CD14-positive monocyte (primary cell): ENCODE data around the gene GNPTG. TPM values are rescaled to one million over a fixed set of nuclear protein-coding genes. Genes with fewer than 3 reads are reported as not detected.

Experiments
- DNase-seq, 3 donors: peaks; one replicate each; pipeline ENCODE4 v3.0.0-alpha.2; 2011 to 2022
- H2AFZ ChIP-seq: 2 replicates; pipeline ENCODE4 v1.6.0; 2012; ENCODE audit warnings: mild to moderate bottlenecking, low read depth, low read length, inconsistent platforms; ENCODE audit not compliant: insufficient read depth, poor library complexity, severe bottlenecking
- H3K27ac ChIP-seq, 2 donors: 1 replicate in 1 of 2; 2 replicates in 1 of 2; pipeline ENCODE4 v1.5.1; 2012 to 2013; ENCODE audit warnings: low read length in 2 of 2, control low read depth in 1 of 2, inconsistent platforms in 1 of 2, low read depth in 1 of 2, mild to moderate bottlenecking in 1 of 2
- H3K27me3 ChIP-seq, 2 donors: one replicate each; pipeline versions ENCODE4 v1.6.0 to v1.6.1; 2011 to 2013; ENCODE audit warnings: low read length in 2 of 2; ENCODE audit not compliant: control insufficient read depth in 2 of 2, insufficient read depth in 2 of 2
- H3K36me3 ChIP-seq, 2 donors: replicated peaks in 1 of 2; 1 replicate in 1 of 2; 2 replicates in 1 of 2; pipeline versions ENCODE4 v1.5.1 to v1.6.1; 2012 to 2013; ENCODE audit warnings: low read length in 2 of 2, control low read depth in 1 of 2, inconsistent platforms in 1 of 2, mild to moderate bottlenecking in 1 of 2; ENCODE audit not compliant: insufficient read depth in 2 of 2, control insufficient read depth in 1 of 2
- H3K4me1 ChIP-seq, 2 donors: 1 replicate in 1 of 2; 2 replicates in 1 of 2; pipeline versions ENCODE4 v1.5.1 to v1.6.1; 2012 to 2013; ENCODE audit warnings: low read length in 2 of 2, control low read depth in 1 of 2, inconsistent platforms in 1 of 2, mild to moderate bottlenecking in 1 of 2, moderate library complexity in 1 of 2; ENCODE audit not compliant: insufficient read depth in 2 of 2, control insufficient read depth in 1 of 2
- H3K4me2 ChIP-seq: replicated peaks from 2 replicates; pipeline ENCODE3; 2012; ENCODE audit warnings: low read length, moderate library complexity, mild to moderate bottlenecking; ENCODE audit not compliant: poor library complexity, severe bottlenecking; ENCODE audit errors: extremely low read depth
- H3K4me3 ChIP-seq, 3 experiments: fragments of 200-600 bp in 1 of 3; sonication (generic) in 1 of 3; replicated peaks in 1 of 3; 1 replicate in 2 of 3; 2 replicates in 1 of 3; pipeline ENCODE4 v1.5.1; 2011 to 2013; ENCODE audit warnings: low read length in 3 of 3, mild to moderate bottlenecking in 3 of 3, control low read depth in 2 of 3, low read depth in 2 of 3, inconsistent platforms in 1 of 3, moderate library complexity in 1 of 3
- H3K79me2 ChIP-seq: 2 replicates; pipeline ENCODE4 v1.6.0; 2012; ENCODE audit warnings: mild to moderate bottlenecking, control low read depth, inconsistent platforms, low read length, moderate library complexity; ENCODE audit not compliant: insufficient read depth
- H3K9ac ChIP-seq: 2 replicates; pipeline ENCODE4 v1.6.0; 2017; ENCODE audit warnings: low read length, mild to moderate bottlenecking; ENCODE audit not compliant: insufficient read depth, poor library complexity, severe bottlenecking
- H3K9me3 ChIP-seq, 2 donors: replicated peaks in 1 of 2; 1 replicate in 1 of 2; 2 replicates in 1 of 2; pipeline versions ENCODE4 v1.5.1 to v1.6.1; 2012 to 2013; ENCODE audit warnings: low read length in 2 of 2, control low read depth in 1 of 2; ENCODE audit not compliant: control insufficient read depth in 1 of 2, insufficient read depth in 1 of 2
- H4K20me1 ChIP-seq: 2 replicates; pipeline ENCODE4 v1.6.0; 2012; ENCODE audit warnings: mild to moderate bottlenecking, low read length, control low read depth, moderate library complexity; ENCODE audit not compliant: insufficient read depth
- H3K27ac Mint-ChIP-seq, 7 donors: one replicate each; pipeline ENCODE4 v1.8.0; 2020; ENCODE audit warnings: mild to moderate bottlenecking in 7 of 7, mixed read lengths in 7 of 7, moderate library complexity in 6 of 7, inconsistent platforms in 2 of 7
- H3K27me3 Mint-ChIP-seq, 3 donors: one replicate each; pipeline ENCODE4 v1.8.0; 2021 to 2022; ENCODE audit warnings: low read depth in 3 of 3, mild to moderate bottlenecking in 3 of 3, mixed read lengths in 3 of 3, moderate library complexity in 3 of 3, inconsistent platforms in 1 of 3
- H3K36me3 Mint-ChIP-seq, 2 donors: one replicate each; pipeline ENCODE4 v1.8.0; 2020; ENCODE audit warnings: mixed read lengths in 2 of 2, inconsistent platforms in 1 of 2, mild to moderate bottlenecking in 1 of 2
- H3K4me1 Mint-ChIP-seq: one replicate; pipeline ENCODE4 v1.8.0; 2020; ENCODE audit warnings: mild to moderate bottlenecking, mixed read lengths
- H3K4me3 Mint-ChIP-seq, 2 donors: one replicate each; pipeline ENCODE4 v1.8.0; 2020; ENCODE audit warnings: mild to moderate bottlenecking in 2 of 2, mixed read lengths in 2 of 2, moderate library complexity in 1 of 2
- H3K9me3 Mint-ChIP-seq, 7 donors: one replicate each; pipeline ENCODE4 v1.8.0; 2020 to 2022; ENCODE audit warnings: mixed read lengths in 7 of 7, mild to moderate bottlenecking in 6 of 7, moderate library complexity in 6 of 7, inconsistent platforms in 2 of 7
- WGBS: methylation state at CpG from one replicate; pipeline ENCODE4 v1.1.5; 2013; ENCODE audit warnings: missing lambda C conversion rate; ENCODE audit not compliant: insufficient coverage; 5-methylcytosine and 5-hydroxymethylcytosine counted together
- intact Hi-C, 2 donors: fragments of 100-400 bp; cut with micrococcal nuclease; formaldehyde crosslinking; loops; one replicate each; pipeline versions ENCODE4 v1.15.0 to v1.15.1; 2023
- polyA plus RNA-seq, 3 donors: library from polyadenylated mRNA; depleted of rRNA in 1 of 3; unstranded in 2 of 3; stranded (reverse) in 1 of 3; fragments of 300-500 nt in 2 of 3; fragments of >200 nt in 1 of 3; fragmentation: Illumina TruSeq in 2 of 3; gene quantifications; 1 replicate in 2 of 3; 2 replicates in 1 of 3; pipeline ENCODE4 v1.2.3, GENCODE V29; 2012 to 2021
- TF ChIP-seq, protein P1 (sequence below): fragments of 200-600 bp; IDR thresholded peaks from one replicate; pipeline ENCODE4 v1.8.0; 2022; ENCODE audit warnings: antibody characterized with exemption, mild to moderate bottlenecking

GNPTG gene
- polyA plus RNA-seq, 3 donors, result 74.7 to 130 (median 82.5) TPM

DNA sequence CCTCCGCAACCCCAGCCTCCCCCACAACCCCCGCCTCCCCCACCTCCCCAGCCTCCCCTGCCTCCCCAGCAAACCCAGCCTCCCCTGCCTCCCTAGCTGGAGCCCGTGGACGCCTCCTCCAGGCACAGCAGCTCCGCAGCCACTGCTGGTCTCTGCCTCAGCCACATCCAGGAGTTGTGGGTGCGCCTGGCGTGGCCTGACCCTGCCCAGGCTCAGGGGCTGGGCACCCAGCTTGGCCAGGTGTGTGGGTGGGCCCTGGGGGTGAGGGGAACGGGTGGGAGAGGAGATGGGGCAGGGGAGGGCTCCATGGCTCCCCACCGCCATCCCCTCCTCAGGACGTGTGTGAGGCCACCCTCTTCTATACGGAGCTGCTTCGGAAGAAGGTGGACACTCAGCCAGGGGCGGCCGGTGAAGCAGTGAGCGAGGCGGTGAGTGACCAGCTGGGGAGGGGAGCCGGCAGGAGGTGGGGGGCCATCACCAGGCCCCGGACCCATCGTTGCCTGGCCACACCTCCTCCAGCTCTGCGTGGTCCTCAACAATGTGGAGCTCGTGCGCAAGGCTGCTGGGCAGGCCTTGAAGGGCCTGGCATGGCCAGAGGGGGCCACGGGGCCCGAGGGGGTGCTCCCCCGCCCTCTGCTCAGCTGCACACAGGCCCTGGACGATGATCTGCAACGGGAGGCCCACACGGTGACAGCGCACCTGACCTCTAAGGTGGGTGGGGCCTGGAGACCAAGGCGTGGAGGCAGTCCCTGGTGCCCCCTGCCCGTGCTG, 5.9 kb upstream of the GNPTG start:
- Histone ChIP-seq H2AFZ (no peak overlapping the region), H3K9me3 (no peaks in the 10 kb centered on the region), H3K79me2 (peaks cover 4% of the 10 kb centered on the region), H4K20me1 (peaks cover 8% of the 10 kb centered on the region), H3K27ac (no peak overlapping the region), H3K36me3 (peaks cover 18% of the 10 kb centered on the region in 2 donors), H3K4me2 (no peak overlapping the region), H3K27me3 (no peaks in the 10 kb centered on the region), H3K4me3 (no peak overlapping the region), H3K9ac (no peak overlapping the region), H3K4me1 (peaks cover 17 to 23% of the 10 kb centered on the region in 2 donors)
- intact Hi-C loops, result loop anchor here in 1 of 2 donors (5.0 kb wide), 1 partner anchor 34 kb away; no protein-coding TSS in a partner anchor
- no peak for DNase-seq
- Mint-ChIP-seq H3K4me3 (no peak overlapping the region), H3K9me3 (peaks cover 0 to 3% (median 0%) of the 10 kb centered on the region in 7 donors), H3K27me3 (peaks cover 2 to 10% (median 2%) of the 10 kb centered on the region in 3 donors), H3K27ac (no peak overlapping the region), H3K36me3 (peaks cover 11 to 28% of the 10 kb centered on the region in 2 donors), H3K4me1 (peaks cover 19% of the 10 kb centered on the region)
- TF ChIP-seq, protein P1, sequence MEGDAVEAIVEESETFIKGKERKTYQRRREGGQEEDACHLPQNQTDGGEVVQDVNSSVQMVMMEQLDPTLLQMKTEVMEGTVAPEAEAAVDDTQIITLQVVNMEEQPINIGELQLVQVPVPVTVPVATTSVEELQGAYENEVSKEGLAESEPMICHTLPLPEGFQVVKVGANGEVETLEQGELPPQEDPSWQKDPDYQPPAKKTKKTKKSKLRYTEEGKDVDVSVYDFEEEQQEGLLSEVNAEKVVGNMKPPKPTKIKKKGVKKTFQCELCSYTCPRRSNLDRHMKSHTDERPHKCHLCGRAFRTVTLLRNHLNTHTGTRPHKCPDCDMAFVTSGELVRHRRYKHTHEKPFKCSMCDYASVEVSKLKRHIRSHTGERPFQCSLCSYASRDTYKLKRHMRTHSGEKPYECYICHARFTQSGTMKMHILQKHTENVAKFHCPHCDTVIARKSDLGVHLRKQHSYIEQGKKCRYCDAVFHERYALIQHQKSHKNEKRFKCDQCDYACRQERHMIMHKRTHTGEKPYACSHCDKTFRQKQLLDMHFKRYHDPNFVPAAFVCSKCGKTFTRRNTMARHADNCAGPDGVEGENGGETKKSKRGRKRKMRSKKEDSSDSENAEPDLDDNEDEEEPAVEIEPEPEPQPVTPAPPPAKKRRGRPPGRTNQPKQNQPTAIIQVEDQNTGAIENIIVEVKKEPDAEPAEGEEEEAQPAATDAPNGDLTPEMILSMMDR, result no peak
- 83% methylated on average over 19 of the region's 31 CpGs for WGBS

DNA sequence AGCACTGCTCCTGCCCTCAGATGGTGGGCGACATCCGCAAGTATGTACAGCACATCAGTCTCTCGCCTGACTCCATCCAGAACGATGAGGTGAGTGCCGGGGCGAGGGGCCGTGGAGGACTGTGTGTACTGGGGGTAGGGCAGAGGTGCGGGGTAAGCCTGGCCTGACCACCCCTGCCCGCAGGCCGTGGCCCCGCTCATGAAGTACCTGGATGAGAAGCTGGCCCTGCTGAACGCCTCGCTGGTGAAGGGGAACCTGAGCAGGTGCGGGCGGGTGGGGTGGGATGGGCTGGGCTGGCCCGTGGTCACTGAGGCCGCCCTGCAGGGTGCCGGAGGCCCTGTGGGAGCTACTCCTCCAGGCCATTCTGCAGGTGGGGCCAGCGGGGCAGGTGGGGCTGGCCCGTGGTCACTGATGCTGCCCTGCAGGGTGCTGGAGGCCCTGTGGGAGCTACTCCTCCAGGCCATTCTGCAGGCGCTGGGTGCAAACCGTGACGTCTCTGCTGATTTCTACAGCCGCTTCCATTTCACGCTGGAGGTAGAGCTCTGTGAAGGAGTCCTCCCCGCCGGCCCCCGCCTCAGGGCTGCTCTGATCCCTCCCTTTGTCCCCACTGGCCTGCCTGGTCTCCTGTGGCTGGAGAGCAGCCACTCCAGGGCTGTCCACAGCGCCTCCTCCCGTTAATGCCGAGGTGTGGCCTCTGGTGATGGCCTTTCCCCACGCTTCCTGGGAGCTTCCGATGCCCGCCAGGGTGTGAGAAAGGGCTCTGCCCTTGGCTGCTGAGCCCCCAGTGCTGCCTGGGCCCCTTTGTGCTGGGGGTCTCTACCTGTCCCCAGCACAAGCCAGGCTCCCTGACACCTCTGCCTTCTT, 5.1 kb upstream of the GNPTG start:
- Histone ChIP-seq H3K9me3 (no peaks in the 10 kb centered on the region), H3K4me1 (peaks cover 22 to 29% of the 10 kb centered on the region in 2 donors), H4K20me1 (peaks cover 12% of the 10 kb centered on the region), H3K79me2 (peaks cover 12% of the 10 kb centered on the region), H3K9ac (no peak overlapping the region), H3K27ac (no peak overlapping the region), H3K4me2 (no peak overlapping the region), H3K4me3 (no peak overlapping the region), H3K36me3 (peaks cover 18% of the 10 kb centered on the region in 2 donors), H3K27me3 (no peaks in the 10 kb centered on the region), H2AFZ (no peak overlapping the region)
- DNase-seq, result no peak
- peaks cover 22% of the 10 kb centered on the region for H3K4me1 Mint-ChIP-seq
- TF ChIP-seq, protein P1, result no peak
- H3K27ac Mint-ChIP-seq, result no peak overlapping the region
- no peak overlapping the region for H3K4me3 Mint-ChIP-seq
- peaks cover under 1 to 6% (median 2%) of the 10 kb centered on the region in 3 donors for H3K27me3 Mint-ChIP-seq
- 84% methylated on average over 33 of the region's 34 CpGs for WGBS
- intact Hi-C loops, result loop anchor here in 1 of 2 donors (5.0 kb wide), 1 partner anchor 34 kb away; no protein-coding TSS in a partner anchor
- peaks cover 0 to 3% (median 0%) of the 10 kb centered on the region in 7 donors for H3K9me3 Mint-ChIP-seq
- peaks cover 11 to 28% of the 10 kb centered on the region in 2 donors for H3K36me3 Mint-ChIP-seq
